A673 (cell line): ENCODE data around the gene MILR1.

Experiments
- CTCF ChIP-seq: fragments of 300-800, 200-600 bp; sonication (generic); conservative IDR thresholded peaks from 2 replicates; pipeline ENCODE4 v1.5.1; 2017; ENCODE audit warnings: low read depth, mild to moderate bottlenecking, antibody characterized with exemption, low read length, moderate library complexity, mixed read lengths
- EZH2 ChIP-seq: fragments of 200-600 bp; sonication (generic); IDR thresholded peaks from 2 replicates; pipeline ENCODE4 v1.6.1; 2017; ENCODE audit warnings: borderline replicate concordance, low read depth, mild to moderate bottlenecking, mixed read lengths, antibody characterized with exemption, low read length; ENCODE audit not compliant: poor library complexity, severe bottlenecking

- TF ChIP-seq CTCF = no peak
- TF ChIP-seq EZH2 = no peak
These were observed 8.2 kb downstream of the MILR1 start for GRCh38 chr17:64457156-64457555.
